ENCODE measurements around the gene MAP3K14.

GRCh38 chr17:45227926-45228762, 88.7 kb downstream of the MAP3K14 start:
- no peak for TF ChIP-seq POLR2A (IDR thresholded peaks at IDR 0.05)
- no peak for TF ChIP-seq CTCF (IDR thresholded peaks at IDR 0.05)

All from esophagus squamous epithelium (tissue), 4 donors.